HG02642 (cell line): ENCODE data around the gene C3orf52.
"Not testable (repeated sequence)": the region's sequence is repeated elsewhere in the genome, so short reads cannot be mapped to it uniquely, and the experiment has no call there.

Source experiments
- ATAC-seq: cut with Tn5 transposase; IDR thresholded peaks from one replicate; pipeline ENCODE4 v1.9.1; 2021; ENCODE audit warnings: mild to moderate bottlenecking; ENCODE audit not compliant: unreplicated experiment, poor library complexity

Gene C3orf52, protein sequence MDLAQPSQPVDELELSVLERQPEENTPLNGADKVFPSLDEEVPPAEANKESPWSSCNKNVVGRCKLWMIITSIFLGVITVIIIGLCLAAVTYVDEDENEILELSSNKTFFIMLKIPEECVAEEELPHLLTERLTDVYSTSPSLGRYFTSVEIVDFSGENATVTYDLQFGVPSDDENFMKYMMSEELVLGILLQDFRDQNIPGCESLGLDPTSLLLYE

DNA sequence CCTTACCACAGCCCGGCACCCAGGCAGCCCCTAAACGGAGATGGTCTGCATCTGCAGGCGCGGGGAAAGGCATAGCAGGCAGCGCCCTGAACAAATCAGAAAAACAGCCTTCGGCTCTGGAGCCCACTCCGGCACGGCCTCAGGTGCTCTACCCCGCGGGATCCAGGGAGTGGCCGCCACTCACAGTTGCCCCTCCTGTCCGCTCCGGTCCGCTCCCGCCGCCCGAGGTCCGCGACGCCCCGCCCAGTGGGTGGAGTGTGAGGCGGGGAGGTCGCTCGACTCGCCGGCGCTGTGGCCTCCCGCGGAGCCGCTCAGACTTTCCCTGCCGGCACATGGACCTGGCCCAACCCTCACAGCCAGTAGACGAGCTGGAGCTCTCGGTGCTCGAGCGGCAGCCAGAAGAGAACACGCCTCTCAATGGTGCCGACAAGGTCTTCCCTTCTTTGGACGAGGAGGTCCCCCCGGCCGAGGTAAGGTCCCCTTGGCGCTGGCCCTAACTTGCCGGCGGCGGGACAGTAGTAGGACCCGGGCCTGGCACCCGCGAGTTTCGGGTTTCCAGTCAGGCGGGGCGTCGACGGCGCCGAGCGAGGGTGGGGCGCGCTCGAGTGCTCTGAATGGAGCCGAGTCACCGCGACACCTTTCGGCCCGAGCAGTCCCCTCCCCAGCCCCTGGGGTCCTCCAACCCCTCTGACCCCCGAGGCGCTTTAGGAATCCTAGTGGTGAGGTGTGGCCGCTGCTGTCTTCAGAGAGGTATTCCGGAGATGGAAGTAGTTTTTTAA lies at the start of gene C3orf52:
TSS of gene C3orf52 (plus strand) at position 314 of the 779 bp plus-strand sequence. CDS start at position 333, 19 bp downstream.
- ATAC-seq, result peak; percentile 95

DNA sequence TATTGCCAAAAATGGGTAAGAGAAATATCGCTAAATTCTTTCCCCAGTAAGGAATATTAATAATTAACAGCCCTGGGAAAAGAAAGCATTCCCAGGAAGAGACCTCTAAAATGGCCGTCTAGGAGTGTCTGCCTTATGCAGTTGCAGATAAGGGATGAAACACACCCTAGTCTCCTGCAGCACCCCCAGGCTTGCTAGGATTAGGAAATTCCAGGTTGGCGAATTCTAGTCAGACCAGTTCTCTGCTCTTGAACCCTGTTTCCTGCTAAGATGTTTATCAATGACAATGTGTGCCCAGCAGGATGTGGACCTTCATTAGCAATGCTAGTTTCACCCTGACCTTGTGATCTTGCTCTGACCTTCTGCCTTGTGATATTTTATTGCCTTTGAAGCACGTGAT lies 49.0 kb upstream of the C3orf52 start:
- not testable (repeated sequence) for ATAC-seq

DNA sequence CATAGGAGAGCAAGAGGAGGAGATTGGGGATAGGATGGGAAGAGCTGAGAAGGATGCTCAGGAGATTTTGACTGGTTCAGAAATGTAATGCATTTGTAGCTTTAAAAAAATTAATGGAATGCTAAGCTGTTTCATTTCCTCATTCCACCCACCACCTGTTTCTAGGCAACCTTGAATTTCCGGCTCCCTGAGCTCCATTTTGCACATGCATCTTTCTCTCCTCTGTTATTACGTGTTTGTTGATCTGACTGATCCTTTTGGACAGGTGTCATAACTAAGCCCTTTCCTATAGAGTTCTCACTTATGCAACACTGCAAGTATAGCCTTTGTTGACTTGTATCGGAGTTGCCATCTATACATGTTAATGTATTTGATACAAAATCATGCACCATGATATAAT lies 47.3 kb upstream of the C3orf52 start:
- ATAC-seq, result peak; percentile 45

DNA sequence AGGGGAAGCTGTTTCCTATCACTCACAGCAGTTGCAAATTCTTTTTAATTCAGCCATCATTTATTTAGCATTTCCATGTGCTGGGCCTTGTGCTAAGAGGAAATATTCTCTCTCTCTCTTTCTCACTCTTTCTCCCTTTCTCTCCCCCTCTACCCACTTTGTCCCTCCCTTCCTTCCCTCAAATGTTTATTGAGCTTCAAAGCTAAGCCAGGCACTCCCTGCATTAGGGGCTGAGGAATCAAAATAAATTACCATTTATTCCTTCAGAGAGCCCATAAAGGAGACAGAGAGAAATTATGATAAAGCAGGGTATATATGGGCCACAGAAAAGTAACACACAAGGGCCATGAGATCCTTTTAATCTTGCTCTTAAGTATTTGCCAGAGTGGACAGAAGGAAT lies 44.9 kb upstream of the C3orf52 start:
- no peak for ATAC-seq

DNA sequence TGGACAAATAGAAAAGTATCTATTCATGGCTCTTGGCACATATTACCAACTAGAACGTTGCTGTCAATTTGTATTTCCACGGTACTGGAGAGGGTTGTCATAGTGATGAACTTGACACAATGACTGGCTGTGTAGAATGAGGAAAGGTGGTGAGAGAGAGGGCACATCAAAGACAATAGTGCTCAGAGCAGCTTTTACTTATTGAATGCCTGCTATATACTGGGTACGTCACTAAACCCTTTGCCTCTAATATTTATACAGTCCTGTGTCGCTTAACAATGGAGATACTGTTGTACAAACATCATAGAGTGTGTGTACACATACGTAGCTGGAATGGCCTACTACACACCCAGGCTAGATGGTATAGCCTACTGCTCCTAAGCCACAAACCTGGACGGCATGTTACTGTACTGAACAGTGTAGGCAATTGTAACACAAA lies 43.3 kb upstream of the C3orf52 start:
- no peak for ATAC-seq

DNA sequence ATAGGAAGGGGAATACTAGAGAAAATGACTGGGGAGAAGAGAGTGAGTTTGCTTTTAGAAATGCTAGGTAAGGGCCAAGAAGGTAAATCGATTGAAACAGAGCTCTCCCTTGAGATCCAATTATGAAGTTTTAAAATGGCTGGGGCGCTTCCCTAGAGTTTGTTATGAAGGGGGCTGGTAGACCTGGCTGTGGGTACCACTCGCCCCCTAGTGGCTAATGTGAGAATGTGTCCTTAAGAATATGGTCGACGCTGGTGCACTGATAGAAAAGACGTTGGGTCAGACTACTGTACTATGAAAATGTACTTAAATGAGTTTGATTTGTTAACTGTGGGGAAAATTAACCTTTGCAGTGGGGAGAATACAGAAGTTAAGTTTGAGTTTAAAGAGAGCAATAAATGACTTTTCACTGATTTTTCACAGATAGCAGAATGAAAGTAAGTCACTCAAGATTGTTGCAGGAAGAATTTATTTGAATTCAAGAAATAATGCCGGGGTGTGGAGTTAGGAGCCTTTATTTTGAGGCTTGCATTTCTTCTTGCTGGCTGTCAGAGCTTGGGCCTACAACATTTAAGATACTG lies 42.5 kb upstream of the C3orf52 start:
- peak; percentile 93 for ATAC-seq

DNA sequence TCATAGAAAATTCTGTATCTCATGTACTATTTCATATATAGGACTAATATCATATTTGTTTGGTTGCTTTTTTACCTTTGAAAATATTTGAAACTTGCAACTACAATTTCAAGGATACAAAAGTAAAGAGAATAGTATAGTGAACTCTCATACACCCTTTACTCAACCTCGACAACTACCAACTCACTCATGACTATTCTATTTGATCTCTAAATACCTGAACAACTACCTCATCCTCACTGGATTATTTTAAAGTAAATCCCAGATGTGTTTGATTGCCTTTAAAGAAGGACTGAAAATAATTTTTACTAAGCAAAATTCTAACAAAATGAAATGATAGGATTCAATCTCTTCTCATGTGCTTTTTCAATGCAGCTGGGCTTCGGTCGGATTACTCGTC lies 39.6 kb upstream of the C3orf52 start:
- no peak for ATAC-seq

DNA sequence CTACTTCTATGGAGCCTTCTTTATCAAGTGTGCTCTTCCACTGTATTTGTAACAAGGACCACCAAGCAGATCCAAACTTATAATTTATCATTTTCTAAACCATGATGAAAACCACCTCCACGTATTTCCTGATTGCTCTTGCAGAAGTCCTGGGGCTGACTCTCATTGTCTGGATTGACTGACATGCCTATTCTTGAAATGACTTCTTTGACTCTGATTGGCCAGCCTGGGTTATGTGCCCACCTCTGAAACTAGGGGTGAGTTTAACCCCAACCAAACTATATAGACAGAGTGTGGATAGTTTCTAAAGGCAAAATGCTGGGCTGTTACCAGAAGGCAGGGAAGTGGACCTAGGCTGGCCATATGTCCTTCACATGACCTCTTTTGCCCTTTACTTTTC lies 38.9 kb upstream of the C3orf52 start:
- ATAC-seq, result no peak

DNA sequence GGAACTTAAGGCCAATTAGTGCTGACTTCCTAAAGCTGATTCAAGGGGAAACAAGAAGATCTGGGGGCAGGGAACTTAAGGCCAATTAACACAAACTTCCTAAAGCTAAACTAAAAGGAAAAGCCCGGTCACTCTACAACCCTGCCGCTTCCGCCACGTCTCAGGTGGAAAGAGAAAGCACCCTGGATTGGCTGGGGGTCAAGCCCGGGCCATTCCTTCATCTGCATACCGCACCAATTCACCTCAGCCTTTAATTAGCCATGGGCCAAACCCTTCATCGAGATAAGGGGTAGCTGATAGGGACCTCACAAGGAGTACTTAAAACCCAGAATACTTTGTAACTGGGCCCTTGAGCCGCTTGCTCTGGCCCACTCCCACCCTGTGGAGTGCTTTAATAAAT lies 37.3 kb upstream of the C3orf52 start:
- no peak for ATAC-seq

DNA sequence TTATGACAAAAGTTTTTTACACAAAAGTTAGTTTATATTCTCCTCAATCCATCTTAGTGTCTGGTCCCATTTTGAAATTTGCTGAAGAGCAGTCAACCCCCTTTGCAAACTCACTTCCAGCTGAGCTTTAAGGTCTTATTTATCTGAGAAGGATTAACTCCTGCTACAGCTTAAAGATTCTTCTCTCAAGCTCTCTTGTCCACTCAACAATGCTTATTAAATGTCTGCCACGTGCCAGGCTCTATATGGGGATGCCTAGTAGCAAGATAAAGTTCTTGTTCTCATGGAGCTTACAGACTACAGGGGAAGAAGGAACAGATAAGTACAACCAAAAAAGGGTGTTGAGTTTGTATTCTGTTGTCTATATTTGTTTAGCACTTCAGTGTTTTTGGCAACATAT lies 33.0 kb upstream of the C3orf52 start:
- no peak for ATAC-seq

DNA sequence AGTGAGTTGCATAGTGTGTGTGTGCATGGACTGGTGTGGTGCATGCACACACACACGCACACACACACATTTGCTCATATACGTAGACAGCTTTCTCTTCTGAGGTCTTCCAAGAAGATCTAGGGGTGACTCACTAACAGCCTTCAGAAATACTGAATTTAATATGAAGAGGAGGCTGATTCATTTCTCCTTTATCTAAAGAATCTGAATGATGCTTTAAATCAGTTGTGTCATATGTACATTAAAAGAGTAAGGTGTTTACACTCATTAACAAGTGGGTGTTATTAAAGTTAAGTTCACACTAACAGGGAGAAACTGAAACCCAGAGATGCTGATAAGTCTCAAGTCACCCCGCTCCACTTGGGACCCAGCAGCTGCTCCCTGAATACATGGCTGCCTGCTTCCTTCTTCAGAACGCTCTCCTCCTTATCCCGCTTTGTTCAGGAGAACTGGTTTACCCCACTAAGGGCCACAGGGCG lies 29.7 kb upstream of the C3orf52 start:
- no peak for ATAC-seq

DNA sequence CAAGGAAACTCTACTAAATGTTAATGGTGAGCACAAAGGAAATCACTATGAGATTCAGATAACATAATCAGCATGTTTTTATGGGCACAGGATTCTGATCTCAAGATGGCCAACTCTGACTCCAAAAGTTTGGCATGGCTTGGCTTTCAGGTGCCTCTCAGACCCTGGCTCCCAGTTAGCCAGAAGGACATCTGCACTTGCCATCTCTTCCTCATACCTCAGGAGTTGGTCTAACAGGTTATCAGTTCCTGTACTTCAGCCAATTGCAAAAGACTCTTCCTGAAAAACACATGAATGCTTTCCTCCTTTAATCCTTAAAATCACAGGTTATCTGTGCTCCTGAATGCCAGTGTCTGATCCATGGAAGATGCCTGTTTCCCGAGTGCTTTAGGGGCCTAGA lies 26.7 kb upstream of the C3orf52 start:
- ATAC-seq, result no peak

DNA sequence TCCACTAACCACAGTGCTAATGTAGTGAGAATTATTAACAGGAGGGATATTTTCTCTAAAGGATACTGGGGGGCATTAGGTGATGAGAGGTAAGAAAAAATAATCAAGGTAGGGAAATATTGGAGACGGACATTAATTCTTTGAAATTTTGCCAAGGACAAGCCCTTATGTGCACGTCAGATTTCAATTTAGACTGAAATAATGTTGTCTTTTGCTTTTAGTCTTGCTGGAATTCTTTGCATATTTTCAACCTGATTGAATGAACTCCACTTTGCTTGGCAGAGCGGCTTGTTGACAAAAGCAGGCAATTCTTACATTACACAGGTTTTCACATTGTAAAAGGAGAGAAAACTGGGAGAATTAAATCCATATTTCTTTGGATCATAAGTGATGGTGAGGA lies 25.0 kb upstream of the C3orf52 start:
- no peak for ATAC-seq

DNA sequence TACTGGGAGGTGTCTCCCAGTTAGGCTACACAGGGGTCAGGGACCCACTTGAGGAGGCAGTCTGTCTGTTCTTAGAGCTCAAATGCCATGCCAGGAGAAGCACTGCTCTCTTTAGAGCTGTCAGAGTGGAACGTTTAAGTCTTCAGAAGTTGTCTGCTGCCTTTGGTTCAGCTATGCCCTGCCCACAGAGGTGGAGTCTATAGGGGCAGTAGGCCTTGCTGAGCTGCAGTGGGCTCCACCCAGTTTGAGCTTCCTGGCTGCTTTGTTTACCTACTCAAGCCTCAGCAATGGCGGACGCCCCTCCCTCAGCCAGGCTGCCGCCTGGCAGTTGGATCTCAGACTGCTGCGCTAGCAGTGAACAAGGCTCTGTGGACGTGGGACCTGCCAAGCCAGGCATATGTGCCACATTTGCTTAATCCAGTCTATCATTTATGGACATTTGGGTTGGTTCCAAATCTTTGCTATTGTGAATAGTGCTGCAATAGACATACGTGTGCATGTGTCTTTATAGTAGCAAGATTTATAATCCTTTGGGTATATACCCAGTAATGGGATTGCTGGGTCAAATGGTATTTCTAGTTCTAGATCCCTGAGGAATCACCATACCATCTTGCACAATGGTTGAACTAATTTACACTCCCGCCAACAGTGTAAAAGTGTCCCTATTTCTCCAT lies 13.7 kb upstream of the C3orf52 start:
- not testable (repeated sequence) for ATAC-seq

DNA sequence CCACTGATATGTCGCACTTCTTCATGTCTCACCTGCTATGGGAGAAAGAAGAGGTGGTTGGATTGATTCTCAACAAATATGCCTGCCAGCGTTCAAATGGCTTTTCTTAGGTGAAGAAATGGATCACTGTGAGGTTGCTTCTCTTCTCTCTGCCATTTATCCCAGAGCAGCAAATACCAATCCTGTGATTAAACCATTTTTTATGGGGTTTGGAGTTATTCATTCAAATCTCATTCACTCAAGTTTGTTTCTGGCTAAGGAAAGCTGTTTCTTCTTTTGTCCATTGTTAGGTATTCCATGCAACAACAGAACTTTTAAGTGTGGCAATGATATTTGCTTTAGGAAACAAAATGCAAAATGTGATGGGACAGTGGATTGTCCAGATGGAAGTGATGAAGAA lies 12.2 kb upstream of the C3orf52 start:
- ATAC-seq, result no peak

DNA sequence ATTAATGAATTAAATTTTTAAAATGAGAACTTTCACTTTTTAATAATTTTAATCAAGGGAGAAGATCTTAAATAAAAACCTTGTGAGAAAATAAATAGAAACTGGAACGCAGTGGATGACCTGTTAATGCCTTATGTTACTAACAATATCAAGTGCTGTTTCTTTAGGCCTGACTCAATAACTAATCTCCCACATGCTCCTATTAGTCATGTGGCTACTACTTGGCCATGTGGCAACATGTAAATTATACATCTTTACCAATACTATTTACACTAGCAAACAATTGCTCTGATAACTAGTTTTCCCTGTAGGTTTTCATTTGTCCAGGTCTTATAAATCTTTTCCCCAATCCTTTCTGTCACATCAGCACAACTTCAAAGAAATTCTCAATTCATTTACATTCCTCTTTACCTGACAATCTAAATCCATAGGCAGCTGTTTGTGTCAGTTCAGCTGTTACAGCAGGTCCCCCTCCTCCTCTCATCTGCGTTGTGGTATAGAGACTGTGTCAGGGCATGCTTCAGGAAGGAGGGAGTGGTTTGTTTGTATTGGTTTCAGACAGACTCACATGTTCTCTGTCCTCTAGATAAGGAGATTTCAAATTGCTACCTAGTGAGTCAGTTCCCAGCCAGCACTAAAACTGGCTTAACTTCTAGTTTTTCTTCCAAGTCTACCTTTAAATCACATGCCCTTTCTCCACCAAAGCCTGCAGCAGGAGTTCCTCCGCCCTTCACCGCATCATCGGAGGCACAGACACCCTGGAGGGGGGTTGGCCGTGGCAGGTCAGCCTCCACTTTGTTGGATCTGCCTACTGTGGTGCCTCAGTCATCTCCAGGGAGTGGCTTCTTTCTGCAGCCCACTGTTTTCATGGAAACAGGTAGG lies 11.3 kb upstream of the C3orf52 start:
- no peak for ATAC-seq

DNA sequence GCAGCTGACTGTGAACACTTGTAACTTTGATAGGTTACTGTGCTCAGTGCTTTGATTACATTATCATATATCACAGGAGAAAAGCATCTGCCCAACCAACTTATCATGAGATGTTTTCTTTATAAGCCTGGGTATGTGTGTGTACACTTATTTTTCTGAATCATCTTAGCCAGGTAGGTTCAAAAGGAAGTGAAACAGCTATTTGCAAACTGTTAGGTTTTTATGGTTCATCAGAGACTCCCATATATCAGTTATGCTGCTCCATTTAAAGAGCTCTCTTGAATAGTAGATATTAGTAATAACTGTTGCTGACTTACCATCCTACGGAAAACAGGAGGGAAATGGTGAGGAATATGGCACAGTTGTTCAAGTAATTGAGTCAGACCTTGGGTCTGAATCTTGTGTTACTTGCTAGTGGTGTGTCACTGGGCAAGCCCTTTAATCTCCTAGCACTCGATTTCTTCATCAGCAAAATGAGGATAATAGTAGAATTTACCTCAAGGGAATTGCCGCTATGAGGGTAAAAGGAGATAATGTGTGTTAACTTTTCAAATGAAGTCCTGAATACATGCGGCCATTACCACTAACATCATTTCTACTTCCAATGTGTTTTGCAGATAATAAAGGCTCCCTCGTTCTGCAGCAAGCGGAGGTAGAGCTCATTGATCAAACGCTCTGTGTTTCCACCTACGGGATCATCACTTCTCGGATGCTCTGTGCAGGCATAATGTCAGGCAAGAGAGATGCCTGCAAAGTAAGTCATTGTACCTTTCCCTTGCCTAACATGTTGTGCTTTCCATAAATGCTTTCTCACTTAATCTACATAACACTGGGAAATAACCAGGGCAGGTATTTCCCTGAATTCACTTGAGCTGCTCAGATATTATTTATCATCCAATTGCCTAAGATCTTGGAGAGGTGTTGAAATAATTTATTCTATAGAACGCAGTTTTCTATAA lies 7.8 kb upstream of the C3orf52 start:
- ATAC-seq, result no peak

DNA sequence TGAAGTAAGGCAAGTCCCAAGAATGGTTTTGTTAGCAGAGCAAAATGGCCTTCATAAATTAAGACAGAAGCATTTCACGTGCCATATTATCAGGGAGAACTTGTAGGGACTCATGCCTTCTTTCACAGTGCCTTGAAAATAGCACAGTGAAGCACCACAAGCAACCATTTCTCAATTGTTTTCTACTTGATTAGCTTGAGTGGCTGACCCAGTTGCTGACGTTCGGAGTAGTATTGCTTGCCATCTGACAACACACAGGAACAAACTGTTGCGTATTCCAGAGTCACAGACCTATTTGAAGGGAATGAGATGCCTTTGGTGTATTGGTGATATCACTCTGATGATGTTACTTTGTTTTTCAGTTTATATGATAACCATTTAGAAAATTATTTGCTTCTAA lies 3.0 kb upstream of the C3orf52 start:
- no peak for ATAC-seq
